GM19452 (cell line): Measurements from ENCODE around the gene NPTN.
"Not testable (repeated sequence)": the region's sequence is repeated elsewhere in the genome, so short reads cannot be mapped to it uniquely, and the experiment has no call there.

ENCODE experiments used
- ATAC-seq: cut with Tn5 transposase; IDR thresholded peaks from one replicate; pipeline ENCODE4 v1.9.1; 2021; ENCODE audit not compliant: unreplicated experiment

NPTN gene

DNA sequence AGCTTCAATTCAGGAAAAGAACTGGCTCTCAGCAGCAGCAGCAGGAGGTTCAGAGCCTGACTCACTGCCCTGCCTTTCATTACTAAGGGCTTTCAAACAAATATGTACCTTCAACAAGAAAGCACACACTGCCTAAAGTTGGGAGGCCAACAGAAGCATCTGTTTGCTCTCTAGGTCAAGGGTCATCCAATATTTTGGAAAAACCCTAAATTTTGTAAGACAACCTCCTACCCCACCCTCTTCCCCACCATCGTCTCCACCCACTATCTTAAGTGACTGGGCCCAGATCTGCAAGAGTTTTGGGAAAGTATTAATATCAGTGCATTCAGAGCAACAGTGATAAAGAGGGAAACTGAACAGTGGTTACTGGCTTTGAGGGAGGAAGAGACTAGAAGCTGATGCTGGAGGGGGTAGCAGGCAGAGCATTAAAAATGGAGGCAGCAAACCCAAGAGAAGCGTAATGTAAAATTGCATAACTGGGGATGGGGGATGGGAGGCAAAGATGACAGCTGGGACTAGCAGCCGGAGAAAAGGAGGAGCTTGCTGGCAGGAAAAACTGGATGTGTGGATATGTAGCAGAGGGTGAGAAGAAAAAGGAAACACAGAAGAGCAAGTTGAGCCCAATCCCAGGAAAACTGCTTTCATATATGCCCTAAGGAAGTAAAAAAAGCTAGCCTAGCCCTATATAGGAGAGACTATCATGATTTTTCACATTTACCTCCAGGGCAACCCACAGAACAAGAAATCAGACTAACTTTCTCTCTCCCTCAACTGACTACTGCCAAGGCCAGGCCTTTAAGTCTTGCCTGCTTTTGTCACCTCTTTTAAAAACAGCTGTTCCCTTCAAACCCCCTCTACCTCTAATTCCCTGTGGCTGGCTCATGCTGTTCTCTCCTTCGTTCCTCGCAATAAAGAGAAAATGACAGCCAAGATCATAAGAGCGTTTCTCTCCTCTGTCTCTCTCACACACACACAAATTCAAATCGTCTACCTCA lies 31.4 kb downstream of the NPTN start:
- no peak for ATAC-seq

DNA sequence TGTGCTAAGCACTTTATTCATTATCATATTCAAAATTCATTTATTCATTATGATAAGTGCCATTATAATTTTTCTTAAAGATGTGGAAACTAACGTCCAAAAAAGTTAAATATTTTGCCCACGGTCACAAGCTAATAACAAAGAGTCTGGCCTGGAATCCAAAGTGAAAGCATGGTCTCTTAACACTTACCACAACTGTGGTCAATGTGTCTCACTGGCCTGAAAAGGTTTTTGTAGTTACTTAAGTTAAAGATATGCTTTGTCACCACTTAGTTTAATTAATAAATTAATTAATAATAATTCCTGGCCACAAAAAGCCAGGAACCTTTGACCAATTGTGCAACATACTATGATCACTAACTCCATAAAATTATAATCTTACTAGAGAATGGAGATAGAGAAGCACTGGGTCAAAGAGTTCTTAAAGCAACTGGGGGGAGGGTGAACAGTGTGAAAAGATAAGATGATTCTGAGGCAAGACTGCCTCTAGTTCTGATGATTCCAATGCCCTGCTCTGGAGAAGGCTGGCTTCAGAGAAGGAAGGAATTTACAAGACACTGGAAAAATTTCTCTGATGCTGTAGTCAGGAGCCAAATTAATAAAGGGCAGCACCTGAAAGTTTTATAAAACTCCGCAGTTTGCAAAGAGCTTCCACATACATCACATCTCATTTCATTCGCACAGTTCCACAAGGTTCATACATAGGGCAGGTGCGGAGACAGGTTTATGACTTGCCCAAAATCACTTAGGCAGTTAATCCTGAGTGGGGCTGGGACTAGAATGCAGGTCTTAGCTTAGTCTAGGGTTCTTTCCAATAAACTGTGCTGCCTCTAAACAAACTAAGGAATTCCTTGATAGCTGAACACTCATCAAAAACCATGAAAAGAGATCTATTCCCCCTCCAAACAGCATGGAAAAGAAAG lies 32.5 kb downstream of the NPTN start:
- no peak for ATAC-seq

DNA sequence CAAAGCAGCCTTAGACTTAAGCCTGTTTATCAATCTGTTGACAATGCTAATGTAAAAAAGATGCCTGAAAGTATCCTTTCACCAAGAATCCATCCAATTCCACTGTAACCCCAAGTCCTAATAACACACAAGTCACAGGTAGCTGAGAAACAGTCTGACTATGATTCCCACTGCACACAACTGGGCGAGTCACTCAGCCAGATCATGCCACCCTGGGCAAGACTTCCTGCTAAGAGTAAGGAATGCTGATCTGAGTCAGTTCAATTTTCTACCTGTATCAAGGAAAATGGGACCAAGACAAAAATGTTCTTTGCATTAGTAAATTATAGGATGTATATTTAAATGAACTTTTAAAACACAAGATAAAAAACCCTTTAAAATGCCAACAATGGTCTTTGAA lies 33.3 kb downstream of the NPTN start:
- no peak for ATAC-seq

DNA sequence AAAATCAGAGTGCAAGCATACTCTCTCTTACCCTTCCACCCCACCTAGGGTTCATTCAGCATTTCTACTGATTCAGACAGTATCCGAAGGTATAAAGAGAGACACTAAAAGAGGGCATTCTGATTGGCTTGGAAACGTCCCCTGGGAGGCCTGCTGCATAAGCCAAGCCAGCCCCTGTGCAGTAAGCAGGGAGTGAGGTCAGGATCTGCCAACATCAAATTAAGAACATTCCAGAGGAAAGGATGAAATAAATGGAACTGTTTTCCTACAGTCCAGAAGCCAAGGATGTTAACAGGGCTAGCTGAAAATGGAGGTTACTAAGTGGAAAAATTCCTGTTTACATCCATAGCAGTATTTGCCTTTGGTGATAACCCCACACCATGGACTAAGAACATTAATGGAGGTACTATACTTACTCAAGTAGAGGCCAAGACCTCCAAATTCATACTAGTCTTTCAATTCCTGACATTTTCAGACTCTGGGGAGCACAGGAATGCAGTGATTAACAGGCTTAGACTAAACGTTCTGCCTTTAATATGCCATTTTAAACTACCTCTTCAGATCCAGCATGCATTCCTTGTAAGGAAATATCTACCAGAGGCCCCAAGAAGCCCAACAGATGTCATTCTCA lies 34.5 kb downstream of the NPTN start:
- no peak for ATAC-seq

DNA sequence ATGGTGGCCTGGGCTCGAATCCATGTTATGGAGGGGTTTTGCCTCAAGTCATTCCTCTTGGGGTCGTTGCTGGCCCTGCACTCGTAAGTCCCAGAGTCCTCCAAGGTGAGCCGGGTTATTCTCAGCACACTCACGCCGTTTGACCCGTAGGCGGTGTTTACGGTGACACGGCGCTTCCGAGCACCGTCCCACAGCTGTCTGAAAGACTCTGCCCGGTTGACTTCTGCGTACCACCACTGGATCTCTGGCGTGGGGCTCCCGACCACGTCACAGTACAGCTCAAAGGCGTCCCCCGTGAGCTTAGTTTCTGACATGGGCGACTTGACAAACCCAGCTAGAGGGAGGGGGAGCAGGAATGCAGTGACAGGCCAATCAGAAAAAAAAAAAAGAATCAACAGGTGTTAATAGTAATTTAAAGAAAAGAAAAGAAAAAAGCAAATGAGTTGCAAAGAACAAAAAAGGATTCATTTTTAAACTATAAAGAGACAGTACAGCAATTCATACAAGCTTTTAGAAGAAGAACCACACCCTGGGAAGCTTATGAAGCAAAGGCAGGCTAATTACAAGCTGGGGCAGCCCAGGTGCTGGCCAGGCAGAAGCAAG lies 36.1 kb downstream of the NPTN start:
- no peak for ATAC-seq

DNA sequence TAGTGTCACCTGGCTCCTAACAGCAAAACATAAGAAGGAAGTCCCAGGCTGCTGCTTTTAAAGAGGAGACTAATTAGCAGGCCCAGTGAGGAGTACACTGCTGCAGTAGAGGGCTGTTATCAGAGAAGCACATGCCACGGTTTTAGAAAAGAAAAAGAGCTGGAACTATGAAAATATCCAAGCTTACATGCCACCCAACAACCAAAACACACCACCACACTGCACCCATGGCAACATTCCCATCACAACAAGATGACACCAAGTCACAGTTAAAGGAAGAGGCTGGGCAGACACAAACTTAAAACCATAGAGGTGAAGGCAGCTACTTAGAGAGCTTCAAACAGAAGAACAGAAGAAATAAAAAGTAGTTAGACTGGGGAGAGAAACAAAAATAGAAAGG lies 37.0 kb downstream of the NPTN start:
- ATAC-seq: no peak

DNA sequence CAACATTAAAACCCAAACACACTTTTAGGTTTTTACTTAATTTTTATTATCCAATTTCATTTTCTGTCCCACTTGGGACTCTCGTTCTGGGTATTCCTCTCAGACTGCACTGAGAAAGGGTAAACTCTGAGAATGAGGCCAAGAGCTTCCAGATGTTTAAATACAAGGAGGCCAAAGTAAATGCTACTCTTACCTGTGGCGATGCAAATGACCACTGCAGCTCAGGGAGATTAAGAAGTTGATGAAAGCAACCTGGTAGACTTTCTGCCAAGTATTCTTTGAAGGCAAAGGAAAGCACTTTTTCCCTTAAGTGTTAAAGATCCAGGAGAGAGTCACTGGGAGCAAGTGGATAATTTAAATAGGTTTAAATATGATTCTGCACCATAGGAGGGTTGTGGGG lies 39.1 kb downstream of the NPTN start:
- no peak for ATAC-seq

DNA sequence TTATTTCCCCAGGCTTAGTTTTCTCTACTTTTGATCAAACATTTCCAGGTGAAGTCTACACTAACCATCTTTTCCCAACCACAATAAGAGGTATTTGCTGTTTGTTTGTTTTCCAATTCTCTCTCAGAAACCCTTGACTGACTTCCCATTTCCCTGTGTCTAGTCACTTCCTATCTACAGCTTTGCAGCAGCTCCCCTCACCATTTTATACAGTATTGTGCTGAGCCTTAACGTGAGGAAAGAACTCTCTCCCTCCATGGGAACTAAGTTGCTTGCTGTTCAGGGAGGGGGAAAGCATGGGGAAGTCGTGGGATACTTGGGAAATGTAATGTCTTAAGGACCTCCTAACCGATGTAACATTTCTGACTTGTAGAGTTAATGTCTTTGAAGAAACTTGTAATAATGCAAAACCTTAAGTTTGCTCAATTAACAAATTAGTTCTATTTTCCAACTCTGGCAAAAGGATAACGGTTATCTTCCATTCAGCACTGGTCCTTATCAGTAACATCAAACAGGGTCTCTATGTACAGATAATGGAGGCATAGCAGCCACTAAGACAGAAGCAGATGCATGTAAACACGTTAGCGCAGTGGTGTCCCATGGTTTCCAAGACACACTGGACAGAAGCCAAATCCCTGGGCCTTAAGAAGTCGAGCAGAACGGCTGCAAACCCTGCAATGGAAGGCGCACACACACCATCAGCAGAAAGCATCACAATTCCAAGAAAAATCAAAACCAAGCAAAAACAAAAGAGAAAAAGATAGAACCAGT lies 39.7 kb downstream of the NPTN start:
- ATAC-seq: no peak

DNA sequence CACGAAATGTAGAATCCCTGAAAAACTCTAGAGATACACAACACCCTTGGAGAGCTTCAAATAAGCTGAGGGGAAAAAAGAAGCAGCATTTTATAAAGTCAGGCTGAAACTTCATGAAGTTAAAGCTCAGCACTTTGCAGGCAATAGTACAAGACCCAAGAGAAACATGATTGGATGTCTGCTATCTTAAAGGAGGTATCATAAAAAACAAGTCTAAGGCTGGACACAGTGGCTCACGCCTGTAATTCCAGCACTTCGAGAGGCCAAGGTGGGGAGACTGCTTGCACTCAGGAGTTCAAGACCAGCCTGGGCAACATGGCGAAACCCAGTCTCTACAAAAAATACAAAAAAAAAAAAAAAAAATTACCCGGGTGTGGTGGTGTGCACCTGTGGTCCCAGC lies 42.9 kb downstream of the NPTN start:
- no peak for ATAC-seq

DNA sequence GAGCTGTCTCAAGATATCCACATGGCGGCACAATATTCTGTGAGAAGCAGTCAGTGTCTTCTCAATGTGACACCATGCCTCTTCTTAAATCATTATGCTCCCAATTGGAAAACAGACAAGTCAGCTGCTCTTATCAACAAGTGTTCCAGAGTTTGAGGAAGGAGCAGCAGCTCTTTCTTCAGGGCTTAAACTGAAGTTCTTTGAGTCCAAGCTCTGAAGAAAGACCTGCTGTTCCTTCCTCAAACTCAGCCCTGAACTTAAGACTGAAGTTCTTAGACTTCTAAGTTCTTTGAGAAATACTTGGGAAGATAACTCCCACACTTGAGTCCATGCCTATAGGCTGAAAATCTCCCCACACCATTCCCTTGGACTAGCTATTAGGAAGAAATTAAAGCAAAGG lies 43.4 kb downstream of the NPTN start:
- ATAC-seq: no peak

DNA sequence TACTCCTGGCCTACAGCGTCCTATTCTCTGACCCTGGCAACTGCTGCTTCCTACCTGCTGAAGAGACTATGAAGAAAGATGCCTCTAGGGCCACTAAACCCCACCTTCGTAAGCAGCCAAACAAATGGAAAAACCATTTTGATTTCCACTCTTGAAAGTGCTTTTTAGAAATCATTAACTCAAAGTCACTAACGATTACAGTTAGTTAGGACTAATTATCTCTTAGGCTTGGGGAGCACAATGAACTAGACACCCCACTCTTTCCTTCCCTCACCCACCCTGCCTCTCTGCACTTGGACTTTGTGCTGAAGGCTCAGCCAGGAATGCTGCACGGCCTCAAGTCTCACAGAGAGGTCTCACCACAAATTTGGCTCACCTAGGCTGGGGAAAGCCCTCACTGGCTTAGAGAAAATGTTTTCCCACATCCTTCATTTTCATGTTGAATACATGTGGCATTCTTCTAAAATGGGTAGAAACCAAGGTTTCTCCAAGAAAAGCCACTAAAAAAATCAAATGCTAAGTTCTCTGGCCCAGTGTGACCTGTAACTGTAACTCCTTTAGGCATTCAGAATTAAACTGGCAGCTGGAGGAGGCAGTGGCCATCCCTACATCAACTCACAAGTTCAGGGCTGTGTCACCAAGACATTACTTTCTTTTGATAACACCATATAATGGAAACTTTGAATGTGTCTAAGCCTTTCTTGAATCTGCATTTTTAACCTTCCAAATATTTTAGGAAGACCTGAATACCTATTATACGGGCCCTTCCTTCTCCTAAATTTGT lies 47.1 kb downstream of the NPTN start:
- no peak for ATAC-seq

DNA sequence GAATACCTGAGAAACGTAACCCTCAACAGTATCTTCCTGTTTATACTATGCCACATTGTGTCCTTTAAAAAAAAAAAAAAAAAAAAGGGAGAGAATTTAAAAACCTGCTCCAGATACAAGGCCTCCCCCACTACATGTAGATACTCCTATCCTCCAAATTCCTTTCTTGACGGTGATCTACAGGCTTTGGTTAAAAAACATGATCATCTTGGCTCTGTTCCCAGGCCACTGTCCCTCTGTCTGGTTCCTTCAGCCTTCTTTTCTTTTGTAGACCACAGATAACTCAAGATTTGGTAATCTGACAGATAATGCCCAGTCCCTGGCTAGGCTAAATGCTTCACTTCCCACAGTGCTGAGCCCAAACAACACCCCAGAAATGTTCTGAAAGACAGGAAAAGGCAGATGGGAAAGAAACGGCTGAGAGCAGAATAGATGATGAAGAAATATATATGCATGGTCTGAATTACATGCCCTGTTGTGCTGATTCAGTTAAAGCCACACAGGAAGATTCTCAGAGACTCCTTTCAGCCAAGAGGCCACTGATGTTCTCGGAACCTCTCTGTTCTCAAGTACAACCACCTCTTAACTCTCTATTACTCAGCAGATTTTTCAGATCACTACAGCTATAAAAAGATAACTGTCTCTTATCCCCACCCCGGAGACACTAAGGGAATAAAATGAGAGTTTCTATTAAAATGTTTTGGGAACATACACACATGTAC lies 48.3 kb downstream of the NPTN start:
- ATAC-seq: no peak

DNA sequence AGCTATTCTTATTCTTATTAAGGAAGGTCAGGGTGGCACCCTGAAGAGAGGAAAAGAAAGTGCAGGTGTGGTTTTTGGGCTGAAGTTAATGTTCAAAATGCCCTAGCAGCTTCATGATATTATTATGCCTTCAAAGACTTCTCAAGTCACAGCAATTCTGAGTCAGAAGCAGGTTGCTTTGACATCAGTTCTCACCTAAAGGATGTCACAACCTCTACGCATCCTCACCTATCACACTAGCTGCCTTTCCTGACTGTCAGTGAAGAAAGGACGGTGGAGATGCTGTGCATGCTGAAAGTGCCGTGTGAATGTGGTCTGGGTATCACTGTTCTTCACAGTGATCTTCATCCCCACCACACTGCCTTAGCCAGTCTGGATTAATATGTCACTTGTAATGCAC lies 49.6 kb downstream of the NPTN start:
- ATAC-seq: no peak

DNA sequence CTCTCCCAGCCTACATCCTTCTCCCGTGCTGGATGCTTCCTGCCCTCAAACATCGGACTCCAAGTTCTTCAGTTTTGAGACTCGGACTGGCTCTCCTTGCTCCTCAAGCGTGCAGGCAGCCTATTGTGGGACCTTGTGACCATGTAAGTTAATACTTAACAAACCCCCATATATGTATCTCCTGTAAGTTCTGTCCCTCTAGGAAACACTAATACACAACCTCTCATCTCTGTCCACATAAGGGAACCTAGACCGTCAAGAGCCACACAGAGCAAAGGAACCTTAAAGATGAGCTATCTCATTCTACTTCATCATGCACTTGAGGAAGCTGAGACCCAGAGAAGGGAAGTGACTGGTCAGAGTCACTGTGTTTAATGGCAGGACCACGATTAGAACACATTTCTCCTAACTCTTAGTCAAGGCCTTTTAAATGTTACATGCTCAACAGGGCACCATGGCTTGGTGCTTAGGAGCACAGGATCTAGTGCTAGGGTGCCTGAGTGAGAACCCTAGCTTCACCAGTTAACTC lies 50.3 kb downstream of the NPTN start:
- ATAC-seq: no peak

DNA sequence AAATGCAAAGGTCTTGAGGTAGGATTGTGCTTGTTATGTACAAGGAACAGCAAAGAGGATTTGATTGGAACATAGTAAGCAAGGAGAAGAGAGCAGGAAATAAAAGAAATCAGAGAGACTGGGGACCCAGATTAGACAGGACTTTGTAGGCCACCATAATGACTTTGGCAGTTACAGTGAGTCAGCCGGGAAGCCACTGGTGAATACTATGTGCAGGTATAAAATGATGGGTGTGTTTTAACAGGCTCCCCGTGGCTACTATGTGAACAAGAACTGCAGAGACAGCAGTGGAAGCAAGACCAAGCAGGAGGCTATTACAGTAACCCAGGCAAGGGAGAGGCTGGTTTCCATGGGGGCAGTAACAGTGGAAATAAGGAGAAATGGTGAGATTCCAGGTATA lies 55.2 kb downstream of the NPTN start:
- no peak for ATAC-seq

DNA sequence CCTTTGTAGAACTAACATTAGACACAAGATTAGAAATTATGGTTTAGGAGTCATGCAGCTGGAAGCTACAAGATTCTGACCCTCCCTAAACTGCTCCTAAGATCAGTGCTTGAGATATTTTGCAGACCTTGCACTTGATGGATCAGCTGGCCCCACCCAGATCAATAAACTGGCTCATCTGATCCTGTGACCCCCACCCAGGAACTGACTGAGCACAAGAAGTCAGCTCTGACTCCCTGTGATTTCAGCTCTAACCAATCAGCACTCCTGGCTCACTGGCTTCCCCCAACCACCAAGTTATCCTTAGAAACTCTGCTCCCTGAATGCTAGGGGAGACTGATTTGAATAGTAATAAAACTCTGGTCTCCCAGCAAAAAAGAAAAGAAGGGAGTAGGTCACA lies 55.6 kb downstream of the NPTN start:
- not testable (repeated sequence) for ATAC-seq

DNA sequence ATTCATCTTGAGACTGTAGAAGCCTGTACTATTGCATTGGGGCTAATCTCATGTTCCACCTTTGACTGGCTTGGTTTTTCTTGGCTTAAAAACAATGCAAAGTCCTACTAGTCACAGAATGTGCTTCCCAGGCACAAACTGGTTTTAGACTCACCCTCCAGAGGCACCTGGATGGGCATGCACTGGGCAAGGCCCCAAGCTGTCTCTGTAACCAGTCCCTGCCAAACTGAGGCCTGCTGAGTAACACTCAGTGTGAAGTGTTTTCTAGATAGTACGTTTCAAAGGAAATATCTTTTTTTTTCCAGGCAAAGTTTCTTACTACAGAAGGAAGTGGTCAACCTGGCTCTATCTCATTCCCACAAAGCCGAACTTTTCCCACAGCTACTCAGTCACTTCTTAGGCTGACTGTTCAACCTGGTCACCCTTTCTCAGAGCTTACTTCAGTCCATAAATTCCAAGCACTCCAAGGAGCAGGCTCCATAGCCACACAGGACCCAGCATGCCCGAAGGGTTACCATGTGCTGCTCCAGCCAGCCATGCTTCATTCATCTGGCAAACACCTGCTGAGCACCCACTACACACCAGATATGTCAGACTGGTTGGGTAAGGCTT lies 57.4 kb downstream of the NPTN start:
- ATAC-seq: no peak

DNA sequence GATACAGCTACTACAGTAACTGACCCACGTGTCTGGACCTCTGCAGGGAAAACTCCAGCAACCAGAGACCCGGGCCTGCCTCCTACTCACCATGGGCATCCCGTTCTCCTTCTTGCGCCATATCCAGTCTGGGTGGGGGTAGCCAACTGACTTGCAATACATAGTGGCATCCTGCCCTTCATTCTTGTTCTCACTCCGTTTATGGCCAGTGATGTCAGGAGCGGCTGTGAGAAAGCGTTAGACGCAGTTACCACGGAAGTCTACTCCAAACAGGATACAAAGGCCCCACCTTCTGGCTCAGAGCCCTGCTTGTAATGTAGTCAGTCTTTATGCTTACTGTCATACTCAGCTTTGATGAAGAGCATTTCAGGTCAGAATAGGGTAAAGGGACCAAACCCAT lies 59.6 kb downstream of the NPTN start:
- ATAC-seq: no peak
